OCI-LY7 (cell line): ENCODE results near the gene CORO2A. TPM values are rescaled to one million over a fixed set of nuclear protein-coding genes. Genes with fewer than 3 reads are reported as not detected.

Experiments used
- BruUV-seq: library from RNA; stranded (reverse); fragments of 400-500 nt; replicated peaks from 2 replicates; lab custom pipeline; 2021; lab: Mats Ljungman, UMichigan
- CTCF ChIA-PET: fragments of 300-600 bp; sonication (Branson Sonifier 250); formaldehyde crosslinking; loops from one replicate; lab custom pipeline; 2022; ENCODE audit warnings: antibody characterized with exemption; ENCODE audit not compliant: unreplicated experiment; lab: Charles Lee
- POLR2A ChIA-PET: fragments of 300-600 bp; sonication (Branson Sonifier 250); formaldehyde crosslinking; loops from one replicate; lab custom pipeline; 2022; ENCODE audit warnings: antibody characterized with exemption; lab: Charles Lee
- DNase-seq: peaks from one replicate; pipeline ENCODE4 v3.0.0-alpha.2; 2015; ENCODE audit warnings: low spot score
- H2AFZ ChIP-seq: fragments of 200-600 bp; sonication (generic), shearing (Covaris generic); 2 replicates; pipeline ENCODE4 v1.6.1; 2014; ENCODE audit warnings: mild to moderate bottlenecking, antibody characterized with exemption, low read length, moderate library complexity
- H3K27ac ChIP-seq: fragments of 200-600 bp; sonication (generic); 2 replicates; pipeline ENCODE4 v1.5.1; 2014; ENCODE audit warnings: mixed run types, low read depth, mild to moderate bottlenecking, moderate library complexity, low read length, inconsistent platforms; ENCODE audit not compliant: poor library complexity, severe bottlenecking
- H3K36me3 ChIP-seq: fragments of 200-600 bp; sonication (generic); 2 replicates; pipeline ENCODE4 v1.6.1; 2014; ENCODE audit warnings: mild to moderate bottlenecking, antibody characterized with exemption, low read length, moderate library complexity, mixed read lengths; ENCODE audit not compliant: insufficient read depth
- H3K4me1 ChIP-seq: fragments of 200-600 bp; sonication (generic); 2 replicates; pipeline ENCODE4 v1.5.1; 2014; ENCODE audit warnings: mild to moderate bottlenecking, low read length; ENCODE audit not compliant: insufficient read depth, poor library complexity, severe bottlenecking
- H3K4me2 ChIP-seq: fragments of 200-600 bp; sonication (generic); 2 replicates; pipeline ENCODE4 v1.6.1; 2014; ENCODE audit warnings: mild to moderate bottlenecking, low read length
- H3K4me3 ChIP-seq: fragments of 200-600 bp; sonication (generic); 2 replicates; pipeline ENCODE4 v1.5.1; 2014; ENCODE audit warnings: mild to moderate bottlenecking, low read depth, low read length; ENCODE audit not compliant: poor library complexity, severe bottlenecking
- H3K79me2 ChIP-seq: fragments of 200-600 bp; sonication (generic); 2 replicates; pipeline ENCODE4 v1.6.1; 2016; ENCODE audit warnings: low read depth, mild to moderate bottlenecking, low read length, moderate library complexity, mixed read lengths; ENCODE audit not compliant: insufficient read depth
- H3K9me2 ChIP-seq: fragments of 200-600 bp; sonication (generic); 2 replicates; pipeline ENCODE4 v1.6.1; 2016; ENCODE audit warnings: mild to moderate bottlenecking, low read length, mixed read lengths; ENCODE audit not compliant: insufficient read depth
- H3K9me3 ChIP-seq: fragments of 200-600 bp; sonication (generic); 2 replicates; pipeline ENCODE4 v1.6.1; 2014; ENCODE audit warnings: mild to moderate bottlenecking, mixed run types, low read length, mixed read lengths
- H4K20me1 ChIP-seq: fragments of 200-600 bp; sonication (generic); 2 replicates; pipeline ENCODE4 v1.6.1; 2014; ENCODE audit warnings: mild to moderate bottlenecking, antibody characterized with exemption, low read length, moderate library complexity, mixed read lengths; ENCODE audit not compliant: insufficient read depth
- EZH2phosphoT487 ChIP-seq: fragments of 200-600 bp; sonication (generic); IDR thresholded peaks from 2 replicates; pipeline ENCODE4 v1.6.1; 2018; ENCODE audit warnings: low read depth, borderline replicate concordance, mild to moderate bottlenecking, mixed run types, antibody characterized with exemption, low read length, moderate library complexity, mixed read lengths
- intact Hi-C: fragments of 100-400 bp; cut with micrococcal nuclease; formaldehyde crosslinking; loops from one replicate; pipeline ENCODE4 v1.10.0; 2022; ENCODE audit not compliant: unreplicated experiment
- total RNA-seq, 2 experiments: library from RNA; depleted of rRNA in 1 of 2; stranded (reverse); fragments of >200 nt in 1 of 2; shearing (Covaris generic) in 1 of 2; gene quantifications; 2 replicates each; pipeline ENCODE4 v1.2.3, GENCODE V29; 2014 to 2022
- TF ChIP-seq, protein P1 (sequence below): fragments of 200-600 bp; sonication (generic); conservative IDR thresholded peaks from 2 replicates; pipeline ENCODE4 v1.5.1; 2014; ENCODE audit warnings: mild to moderate bottlenecking, antibody characterized with exemption, low read length, moderate library complexity, mixed read lengths

CORO2A gene
- total RNA-seq, 2 experiments from 2014 or later = 1.8 to 3.9 TPM

DNA sequence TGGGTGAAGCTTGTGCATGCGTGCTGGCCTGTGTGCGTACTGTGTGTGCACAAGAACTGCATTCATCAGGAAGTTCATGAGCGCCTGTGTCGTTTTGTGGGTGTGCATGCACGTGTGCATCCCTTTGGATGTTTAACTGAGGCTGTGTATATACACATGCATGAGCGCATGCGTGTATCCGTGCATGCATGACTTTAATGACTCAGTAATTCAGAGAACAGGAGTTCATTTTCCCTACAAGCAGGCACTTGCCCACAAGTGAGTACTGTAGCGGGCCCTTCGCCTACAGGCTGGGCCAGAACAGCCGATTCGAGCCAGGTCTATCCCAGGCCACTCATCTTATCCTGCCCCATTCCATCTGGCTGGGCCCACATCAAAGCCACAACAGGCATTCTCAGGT, 29.8 kb downstream of the CORO2A start:
- Histone ChIP-seq H3K4me3 (no peak overlapping the region), H2AFZ (no peak overlapping the region), H3K79me2 (no peaks in the 10 kb centered on the region), H3K36me3 (no peaks in the 10 kb centered on the region), H3K9me2 (no peaks in the 10 kb centered on the region), H3K4me2 (no peak overlapping the region), H4K20me1 (no peaks in the 10 kb centered on the region), H3K27ac (no peak overlapping the region), H3K9me3 (no peaks in the 10 kb centered on the region), H3K4me1 (no peaks in the 10 kb centered on the region)
- intact Hi-C loops = no loop called here
- no TSS peak for BruUV-seq
- CTCF ChIA-PET = no interaction called here
- DNase-seq = no peak
- TF ChIP-seq, protein P1, sequence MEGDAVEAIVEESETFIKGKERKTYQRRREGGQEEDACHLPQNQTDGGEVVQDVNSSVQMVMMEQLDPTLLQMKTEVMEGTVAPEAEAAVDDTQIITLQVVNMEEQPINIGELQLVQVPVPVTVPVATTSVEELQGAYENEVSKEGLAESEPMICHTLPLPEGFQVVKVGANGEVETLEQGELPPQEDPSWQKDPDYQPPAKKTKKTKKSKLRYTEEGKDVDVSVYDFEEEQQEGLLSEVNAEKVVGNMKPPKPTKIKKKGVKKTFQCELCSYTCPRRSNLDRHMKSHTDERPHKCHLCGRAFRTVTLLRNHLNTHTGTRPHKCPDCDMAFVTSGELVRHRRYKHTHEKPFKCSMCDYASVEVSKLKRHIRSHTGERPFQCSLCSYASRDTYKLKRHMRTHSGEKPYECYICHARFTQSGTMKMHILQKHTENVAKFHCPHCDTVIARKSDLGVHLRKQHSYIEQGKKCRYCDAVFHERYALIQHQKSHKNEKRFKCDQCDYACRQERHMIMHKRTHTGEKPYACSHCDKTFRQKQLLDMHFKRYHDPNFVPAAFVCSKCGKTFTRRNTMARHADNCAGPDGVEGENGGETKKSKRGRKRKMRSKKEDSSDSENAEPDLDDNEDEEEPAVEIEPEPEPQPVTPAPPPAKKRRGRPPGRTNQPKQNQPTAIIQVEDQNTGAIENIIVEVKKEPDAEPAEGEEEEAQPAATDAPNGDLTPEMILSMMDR = no peak
- TF ChIP-seq EZH2phosphoT487 = no peak
- POLR2A ChIA-PET = no interaction called here

DNA sequence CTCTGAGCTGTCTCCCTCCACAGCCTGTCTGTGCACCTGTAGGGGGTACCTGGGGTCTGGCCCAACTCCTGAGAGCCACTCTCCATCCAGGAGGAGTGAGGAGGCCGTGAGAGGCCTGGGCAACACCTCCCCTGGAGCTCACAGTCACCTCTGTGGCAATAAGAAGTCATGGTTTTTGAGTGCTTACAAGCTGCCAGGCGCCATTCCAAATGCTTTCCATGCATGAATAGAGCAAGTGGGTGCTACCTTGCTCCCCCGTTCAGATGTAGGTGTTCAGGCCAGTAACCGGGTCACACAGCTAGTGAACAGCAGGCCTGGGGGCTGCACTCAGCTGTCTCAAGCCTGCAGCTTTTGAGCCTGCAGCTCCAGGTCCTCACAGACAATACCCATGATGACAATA, 30.6 kb downstream of the CORO2A start:
- H2AFZ ChIP-seq = no peak overlapping the region
- H4K20me1 ChIP-seq = no peaks in the 10 kb centered on the region
- no peaks in the 10 kb centered on the region for H3K9me2 ChIP-seq
- ChIA-PET CTCF (no interaction called here), POLR2A (no interaction called here)
- H3K27ac ChIP-seq = no peak overlapping the region
- H3K4me2 ChIP-seq = no peak overlapping the region
- DNase-seq = no peak
- no peak overlapping the region for H3K4me3 ChIP-seq
- no peaks in the 10 kb centered on the region for H3K79me2 ChIP-seq
- intact Hi-C loops = no loop called here
- BruUV-seq = no TSS peak
- no peaks in the 10 kb centered on the region for H3K36me3 ChIP-seq
- TF ChIP-seq EZH2phosphoT487 = no peak
- TF ChIP-seq, protein P1 = no peak
- H3K9me3 ChIP-seq = no peaks in the 10 kb centered on the region
- no peaks in the 10 kb centered on the region for H3K4me1 ChIP-seq

DNA sequence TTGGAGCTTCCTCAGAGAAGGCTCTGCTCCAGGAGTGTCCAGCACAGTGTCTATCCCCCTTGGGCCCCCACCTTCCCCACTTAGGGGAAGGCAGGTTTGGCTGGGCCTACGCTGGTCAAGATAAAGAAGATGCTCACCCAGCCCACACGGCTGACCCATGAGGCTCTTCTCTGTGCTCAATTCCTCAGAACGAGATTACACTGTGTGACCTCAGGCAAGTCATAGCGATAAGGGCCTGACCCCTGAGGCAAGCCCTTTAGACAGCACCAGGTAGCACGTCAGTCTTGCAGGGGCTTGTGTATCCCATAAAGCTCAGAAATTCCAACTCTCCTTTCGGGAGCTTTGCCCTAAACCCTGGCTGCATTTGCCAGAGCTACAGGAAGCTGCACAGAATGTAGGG, 32.6 kb downstream of the CORO2A start:
- H2AFZ ChIP-seq = no peak overlapping the region
- no peak for DNase-seq
- H3K79me2 ChIP-seq = no peaks in the 10 kb centered on the region
- no peaks in the 10 kb centered on the region for H3K36me3 ChIP-seq
- no peaks in the 10 kb centered on the region for H4K20me1 ChIP-seq
- H3K9me3 ChIP-seq = no peaks in the 10 kb centered on the region
- ChIA-PET CTCF (interaction anchor here (0.6 kb wide), 1 partner anchor 80 kb away, joined by 3 read pairs; no protein-coding TSS in a partner anchor), POLR2A (interaction anchor here (0.5 to 0.8 kb wide), 2 partner anchors 25 to 320 kb away, joined by 3 read pairs; no protein-coding TSS in a partner anchor)
- H3K4me1 ChIP-seq = no peaks in the 10 kb centered on the region
- BruUV-seq = no TSS peak
- intact Hi-C loops = no loop called here
- H3K27ac ChIP-seq = no peak overlapping the region
- no peaks in the 10 kb centered on the region for H3K9me2 ChIP-seq
- H3K4me3 ChIP-seq = no peak overlapping the region
- H3K4me2 ChIP-seq = no peak overlapping the region
- no peak for TF ChIP-seq EZH2phosphoT487
- TF ChIP-seq, protein P1 = no peak
